Measurements from ENCODE around the gene CITED4. TPM values are rescaled to one million over a fixed set of nuclear protein-coding genes. Genes with fewer than 3 reads are reported as not detected.

The CITED4 gene
- polyA plus RNA-seq, 1 donor (not counting 4 experiments of a cell fraction or from before 2014, with no cell fraction given), result 11.2 TPM

- Histone ChIP-seq H3K9me1 (ENCODE audit: control insufficient read depth, extremely low read depth, insufficient read depth, low read length) (no peaks in the 10 kb centered on the region), H3K79me2 (ENCODE audit: control insufficient read depth, insufficient read depth, low read length) (no peaks in the 10 kb centered on the region), H3K27me3 (ENCODE audit: control insufficient read depth, extremely low read depth, insufficient read depth, low read length) (peaks cover 25% of the 10 kb centered on the region), H3K4me3 (ENCODE audit: control insufficient read depth in 2 of 3, extremely low read depth in 1 of 3, insufficient read depth in 2 of 3, low read depth in 1 of 3, low read length in 3 of 3) (no peak overlapping the region), H3K9me3 (ENCODE audit: control insufficient read depth, low read depth, low read length) (no peaks in the 10 kb centered on the region), H3K36me3 (ENCODE audit: control insufficient read depth in 2 of 2, extremely low read depth in 1 of 2, insufficient read depth in 2 of 2, low read length in 2 of 2) (no peaks in the 10 kb centered on the region), H3K4me1 (ENCODE audit: control insufficient read depth, extremely low read depth, insufficient read depth, low read length) (no peaks in the 10 kb centered on the region), H2AFZ (ENCODE audit: control insufficient read depth, low read length) (no peak overlapping the region), H4K20me1 (ENCODE audit: control insufficient read depth, extremely low read depth, insufficient read depth, low read length) (no peaks in the 10 kb centered on the region), H3K9ac (ENCODE audit: control insufficient read depth, extremely low read depth, insufficient read depth, low read length) (no peak overlapping the region), H3K27ac (ENCODE audit: control insufficient read depth, insufficient read depth, low read length) (no peak overlapping the region), H3K4me2 (ENCODE audit: control insufficient read depth, extremely low read depth, insufficient read depth, low read depth, low read length) (no peak overlapping the region)
- TF ChIP-seq CTCF (optimal IDR thresholded peaks at IDR 0.05 in 1 of 3, IDR thresholded peaks at IDR 0.05 in 1 of 3, conservative IDR thresholded peaks at IDR 0.05 in 1 of 3; ENCODE audit: extremely low read depth in 1 of 3, insufficient read depth in 2 of 3, low read length in 3 of 3), result no peak
- no peak for TF ChIP-seq EZH2 (IDR thresholded peaks at IDR 0.05; ENCODE audit: low read length)
- FAIRE-seq, result no peak
- DNase-seq (ENCODE audit: low read depth, low spot score), result no peak
- dilution Hi-C loops (cut with MboI; ENCODE audit: extremely low pct_ligation_motif_present, low sequenced_read_pairs), result no loop called here
Measured at GRCh38 chr1:40819101-40819500, 43.1 kb downstream of the CITED4 start.

- FAIRE-seq, result no peak
Measured at GRCh38 chr1:40818264-40818961, 43.8 kb downstream of the CITED4 start.

More at GRCh38 chr1:40818264-40818961, 43.8 kb downstream of the CITED4 start:
- Histone ChIP-seq H3K36me3 (ENCODE audit: control insufficient read depth in 2 of 2, extremely low read depth in 1 of 2, insufficient read depth in 2 of 2, low read length in 2 of 2) (no peaks in the 10 kb centered on the region), H3K9me1 (ENCODE audit: control insufficient read depth, extremely low read depth, insufficient read depth, low read length) (no peaks in the 10 kb centered on the region), H3K27ac (ENCODE audit: control insufficient read depth, insufficient read depth, low read length) (no peak overlapping the region), H3K4me2 (ENCODE audit: control insufficient read depth, extremely low read depth, insufficient read depth, low read depth, low read length) (peak overlapping the region; percentile 64), H3K9ac (ENCODE audit: control insufficient read depth, extremely low read depth, insufficient read depth, low read length) (no peak overlapping the region), H4K20me1 (ENCODE audit: control insufficient read depth, extremely low read depth, insufficient read depth, low read length) (no peaks in the 10 kb centered on the region), H3K9me3 (ENCODE audit: control insufficient read depth, low read depth, low read length) (no peaks in the 10 kb centered on the region), H3K79me2 (ENCODE audit: control insufficient read depth, insufficient read depth, low read length) (no peaks in the 10 kb centered on the region), H3K27me3 (ENCODE audit: control insufficient read depth, extremely low read depth, insufficient read depth, low read length) (peaks cover 25% of the 10 kb centered on the region), H2AFZ (ENCODE audit: control insufficient read depth, low read length) (peak overlapping the region; percentile 56), H3K4me1 (ENCODE audit: control insufficient read depth, extremely low read depth, insufficient read depth, low read length) (no peaks in the 10 kb centered on the region), H3K4me3 (ENCODE audit: control insufficient read depth in 2 of 3, extremely low read depth in 1 of 3, insufficient read depth in 2 of 3, low read depth in 1 of 3, low read length in 3 of 3) (peak overlapping the region in 2 of 3 experiments; percentile 18 to 22)
- TF ChIP-seq CTCF (optimal IDR thresholded peaks at IDR 0.05 in 1 of 3, IDR thresholded peaks at IDR 0.05 in 1 of 3, conservative IDR thresholded peaks at IDR 0.05 in 1 of 3; ENCODE audit: extremely low read depth in 1 of 3, insufficient read depth in 2 of 3, low read length in 3 of 3) (no peak), EZH2 (IDR thresholded peaks at IDR 0.05; ENCODE audit: low read length) (no peak)
- dilution Hi-C loops (cut with MboI; ENCODE audit: extremely low pct_ligation_motif_present, low sequenced_read_pairs), result no loop called here
- DNase-seq (ENCODE audit: low read depth, low spot score), result peak; percentile 66

All from keratinocyte (primary cell).